Measurements from ENCODE around the gene GADL1.

The GADL1 gene

DNA sequence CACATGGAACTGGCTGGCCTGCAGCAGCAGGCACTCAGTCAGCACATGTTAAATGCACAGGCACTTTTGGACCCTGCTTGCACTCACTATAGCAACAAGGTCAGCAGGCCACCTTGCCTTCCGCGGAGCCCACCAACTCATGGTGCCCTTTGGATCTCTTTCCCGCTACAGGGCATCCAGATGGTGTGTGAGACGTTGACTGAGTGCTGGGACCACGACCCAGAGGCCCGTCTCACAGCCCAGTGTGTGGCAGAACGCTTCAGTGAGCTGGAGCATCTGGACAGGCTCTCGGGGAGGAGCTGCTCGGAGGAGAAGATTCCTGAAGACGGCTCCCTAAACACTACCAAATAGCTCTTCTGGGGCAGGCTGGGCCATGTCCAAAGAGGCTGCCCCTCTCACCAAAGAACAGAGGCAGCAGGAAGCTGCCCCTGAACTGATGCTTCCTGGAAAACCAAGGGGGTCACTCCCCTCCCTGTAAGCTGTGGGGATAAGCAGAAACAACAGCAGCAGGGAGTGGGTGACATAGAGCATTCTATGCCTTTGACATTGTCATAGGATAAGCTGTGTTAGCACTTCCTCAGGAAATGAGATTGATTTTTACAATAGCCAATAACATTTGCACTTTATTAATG, 203.1 kb downstream of the GADL1 start:
- no peak for DNase-seq

DNA sequence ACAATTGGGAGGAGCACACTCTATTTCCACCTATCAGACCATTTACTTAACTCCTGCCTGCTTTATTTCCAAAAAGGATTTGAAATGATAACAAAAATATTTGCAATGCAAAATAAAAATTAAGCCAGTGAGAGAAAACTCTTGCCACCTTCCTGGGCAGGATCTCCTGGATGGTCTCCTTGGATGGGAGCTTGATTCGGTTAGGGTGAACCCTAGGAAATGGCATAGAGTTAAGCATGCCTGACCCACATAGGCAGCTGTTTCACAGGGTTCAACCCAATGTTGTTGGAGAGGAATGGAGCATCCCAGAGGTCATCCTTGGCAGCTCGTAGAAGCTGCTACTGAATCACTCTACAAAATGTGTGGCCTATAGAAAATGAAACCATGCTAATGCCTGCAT, 204.3 kb downstream of the GADL1 start:
- DNase-seq = no peak

DNA sequence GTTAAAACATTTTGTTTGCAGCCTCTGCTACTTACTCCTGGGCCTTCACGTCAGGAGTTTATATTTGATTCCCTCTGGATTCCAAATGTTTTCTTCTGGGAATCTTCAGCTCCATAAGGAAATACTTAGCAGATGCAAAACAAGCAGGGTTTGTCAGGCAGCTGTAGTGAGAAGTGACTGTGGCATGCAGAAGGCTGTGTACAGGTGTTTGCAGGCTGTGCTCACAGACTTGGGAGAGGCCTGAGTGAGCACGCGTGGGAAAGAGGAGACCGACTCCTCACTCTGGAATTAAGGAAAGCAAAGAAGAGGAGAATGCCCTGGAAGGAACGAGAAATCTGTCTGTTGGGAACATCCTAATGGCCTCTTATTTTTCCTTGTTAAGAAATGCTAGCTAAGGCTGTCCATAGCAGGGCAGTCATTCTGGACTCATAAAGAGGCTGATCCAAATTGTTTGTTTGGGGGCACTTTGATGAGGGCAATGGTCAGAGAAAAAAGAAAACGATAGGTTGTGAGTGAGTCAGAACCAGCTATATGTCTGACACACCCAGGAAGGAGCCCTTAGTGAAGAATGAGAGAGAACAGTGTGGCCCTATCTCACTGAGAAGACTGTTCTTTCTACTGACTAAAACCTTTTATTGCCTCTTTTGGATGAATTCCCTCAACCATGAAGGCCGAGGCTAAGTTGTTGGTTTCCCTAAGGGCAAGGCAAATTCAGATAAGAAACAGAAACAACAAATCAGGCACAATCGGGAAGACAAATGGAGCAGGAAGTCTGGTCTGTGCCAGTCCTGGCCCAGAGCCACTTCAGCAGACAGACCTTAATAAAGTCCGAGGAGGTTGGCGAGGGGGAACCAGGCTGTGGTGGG, 205.5 kb downstream of the GADL1 start:
- DNase-seq = peak; percentile 62

DNA sequence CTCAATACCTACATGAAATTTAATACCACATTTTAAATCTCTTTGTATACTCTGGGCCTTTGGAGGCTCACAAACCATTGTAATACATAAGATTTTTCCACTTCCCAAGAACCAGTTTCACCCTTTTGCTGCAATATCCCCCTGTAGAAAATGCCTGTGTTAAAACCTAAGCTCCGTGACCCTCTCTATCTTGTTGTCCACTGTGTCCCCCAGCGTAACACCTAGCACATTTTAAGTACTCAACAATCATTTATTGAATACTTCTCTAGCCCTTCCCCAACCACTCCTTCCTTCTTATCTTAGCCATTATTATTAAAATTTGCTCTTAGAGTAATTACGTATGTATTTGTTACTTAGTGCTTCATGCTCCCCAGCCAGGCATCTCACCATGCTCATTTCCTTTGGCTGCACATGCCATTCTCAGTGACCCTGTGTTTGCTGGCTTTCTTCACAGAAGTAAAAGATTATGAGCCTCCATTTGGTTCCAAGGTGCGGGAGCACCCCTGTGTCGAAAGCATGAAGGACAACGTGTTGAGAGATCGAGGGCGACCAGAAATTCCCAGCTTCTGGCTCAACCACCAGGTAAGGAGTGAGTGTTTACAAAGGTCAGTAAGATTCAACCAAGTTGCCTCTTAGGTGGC, 206.4 kb downstream of the GADL1 start:
- DNase-seq = no peak

DNA sequence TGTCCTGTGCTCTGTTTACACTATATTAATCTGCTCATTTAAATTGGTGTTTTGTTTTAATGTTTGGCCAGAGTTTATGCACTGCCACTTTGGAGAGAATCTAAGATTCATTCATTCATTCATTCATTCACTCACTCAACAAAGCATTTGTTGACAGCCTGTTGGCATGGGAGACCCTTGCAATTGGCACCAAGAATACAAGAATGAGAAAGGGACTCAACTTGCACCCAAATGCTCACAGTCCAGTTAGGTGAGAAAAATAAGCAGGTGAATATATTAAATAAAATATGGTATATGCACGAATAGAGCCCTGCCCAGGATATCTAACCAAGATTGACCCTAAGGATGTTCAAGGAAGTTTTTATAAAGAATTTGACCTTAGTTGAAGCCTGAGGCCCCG, 207.7 kb downstream of the GADL1 start:
- no peak for DNase-seq

DNA sequence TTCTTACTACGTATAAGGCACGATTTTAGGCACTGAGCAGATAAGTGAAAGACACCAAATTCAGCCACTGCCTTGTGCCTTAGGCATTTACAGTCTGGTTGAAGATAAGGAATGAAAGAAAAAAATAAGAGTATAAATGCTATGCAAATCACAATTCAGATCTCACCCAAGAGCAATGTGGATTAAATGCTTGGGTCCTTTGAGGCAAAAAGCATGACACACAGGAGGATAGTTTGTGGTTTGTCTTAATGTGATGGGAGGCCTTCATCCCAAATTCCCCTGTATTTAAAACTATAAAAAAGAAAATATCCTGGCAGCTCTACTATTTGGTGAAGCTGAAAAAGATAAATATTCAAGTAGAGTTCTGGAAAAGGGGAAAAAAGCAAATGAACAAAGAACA, 208.3 kb downstream of the GADL1 start:
- DNase-seq = no peak

DNA sequence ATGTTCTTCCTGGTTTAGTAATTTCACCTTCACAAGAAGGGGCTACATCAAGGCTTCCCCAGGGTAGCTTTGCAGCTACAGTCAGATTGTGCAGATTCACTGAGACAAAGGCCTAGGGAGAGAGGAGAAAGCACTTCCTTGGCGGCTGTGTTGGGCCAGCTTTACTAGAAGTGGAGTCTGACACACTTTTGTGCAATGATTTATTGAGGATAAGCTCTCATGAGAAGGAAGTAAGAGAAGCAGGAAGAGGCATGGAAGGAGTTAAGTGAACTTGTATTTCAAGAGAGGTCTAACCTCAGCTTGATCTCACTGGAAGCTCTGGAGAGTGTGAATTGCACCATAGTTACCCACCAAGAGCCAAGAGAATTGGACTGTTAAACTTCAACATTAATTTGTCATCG, 209.2 kb downstream of the GADL1 start:
- DNase-seq = no peak

DNA sequence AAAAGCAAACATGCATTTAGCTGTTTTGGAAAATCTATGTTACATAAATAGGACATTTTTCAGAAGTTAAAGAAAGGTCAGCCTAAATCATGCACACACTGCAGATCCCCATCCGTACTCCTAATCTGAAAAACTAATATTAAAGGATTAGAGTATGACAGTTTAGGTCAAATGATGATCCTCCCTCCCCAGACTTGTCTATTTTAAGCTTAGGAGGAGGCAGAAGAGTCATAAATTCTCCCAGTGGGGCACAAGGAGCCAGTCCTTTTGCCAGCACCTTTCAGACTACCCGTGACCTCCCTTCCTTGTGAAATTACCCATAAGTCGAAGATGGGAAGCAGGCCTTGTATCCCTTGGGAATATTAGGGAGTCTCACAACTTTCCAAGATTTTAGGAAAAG, 210.1 kb downstream of the GADL1 start:
- no peak for DNase-seq

DNA sequence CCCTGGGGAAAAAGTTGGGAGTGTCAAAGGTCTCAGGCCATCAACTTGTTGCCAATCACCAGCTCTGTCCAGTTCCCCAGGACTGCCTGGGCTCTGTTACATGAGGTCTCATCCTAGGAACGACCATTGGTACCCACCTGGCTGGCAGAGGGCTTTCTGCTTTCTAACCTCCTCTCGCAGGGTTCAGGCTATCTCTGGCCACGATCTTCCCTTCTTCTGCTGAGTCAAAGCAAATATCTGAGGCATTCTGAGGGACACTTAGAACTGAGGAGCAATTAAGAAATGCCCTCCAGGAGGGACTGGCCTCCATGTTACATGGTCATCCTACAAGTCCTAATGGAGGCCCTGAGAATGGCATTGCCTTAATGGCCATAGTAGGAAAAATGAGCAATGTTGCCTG, 210.7 kb downstream of the GADL1 start:
- DNase-seq = no peak

DNA sequence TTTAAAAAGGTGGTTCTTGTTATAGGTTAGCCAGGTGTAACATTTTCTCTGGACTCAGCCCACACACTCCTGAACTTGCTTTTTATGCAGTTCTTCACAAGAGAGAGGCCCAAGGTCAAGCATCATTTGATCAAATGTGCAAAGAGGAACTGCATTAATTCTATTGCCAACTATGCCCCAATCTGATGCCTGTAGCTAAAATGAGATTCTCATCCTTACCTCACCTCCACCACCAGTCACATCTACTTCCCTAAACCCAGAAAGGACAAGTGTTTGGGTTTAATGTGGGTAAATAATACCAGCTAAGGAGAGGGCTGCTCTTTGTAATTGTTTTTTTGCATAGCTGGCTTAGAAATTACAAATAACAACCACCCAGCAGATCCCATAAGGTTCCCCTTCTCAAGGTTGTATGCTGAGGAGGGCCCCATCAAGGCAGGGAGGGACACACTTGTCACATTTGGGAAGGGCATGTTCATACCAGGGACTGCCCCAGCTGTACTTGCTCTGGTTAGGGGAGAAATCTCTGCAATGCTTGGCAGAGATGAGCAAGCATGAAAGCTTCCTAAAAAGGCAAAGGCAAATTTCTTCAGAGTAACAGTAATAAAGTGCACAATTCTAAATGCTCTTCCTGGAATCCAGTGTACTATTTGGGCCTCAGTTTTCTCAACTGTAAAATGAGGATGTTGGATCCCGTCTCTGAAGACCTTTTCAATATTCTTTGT, 211.9 kb downstream of the GADL1 start:
- no peak for DNase-seq

DNA sequence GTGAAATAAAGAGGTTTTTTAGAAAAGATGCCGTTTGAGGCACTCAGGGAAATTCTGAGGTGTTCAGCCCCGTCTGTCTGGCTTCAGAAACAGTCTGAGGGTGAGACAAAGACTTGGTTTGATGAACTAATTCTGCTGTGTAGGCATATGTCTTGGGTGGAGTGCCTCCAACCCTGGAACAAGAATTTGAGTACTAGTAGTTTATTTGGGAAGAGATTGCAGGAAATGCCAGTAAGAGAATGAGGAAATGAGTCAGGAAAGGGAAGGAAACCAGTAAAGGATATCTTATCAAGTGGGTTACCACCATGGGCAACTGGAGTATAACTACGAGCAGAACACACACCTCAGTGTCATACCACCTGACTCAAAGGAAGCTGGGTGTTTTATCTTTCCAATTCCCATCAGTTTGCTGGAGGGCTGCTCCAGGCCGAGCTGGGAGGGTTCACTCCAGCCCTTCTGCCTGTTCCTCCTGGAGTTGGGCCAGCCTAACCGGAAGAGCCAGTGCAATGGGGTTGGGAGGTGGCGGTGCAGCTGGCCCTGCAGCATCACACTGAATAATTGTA, 212.7 kb downstream of the GADL1 start:
- no peak for DNase-seq

DNA sequence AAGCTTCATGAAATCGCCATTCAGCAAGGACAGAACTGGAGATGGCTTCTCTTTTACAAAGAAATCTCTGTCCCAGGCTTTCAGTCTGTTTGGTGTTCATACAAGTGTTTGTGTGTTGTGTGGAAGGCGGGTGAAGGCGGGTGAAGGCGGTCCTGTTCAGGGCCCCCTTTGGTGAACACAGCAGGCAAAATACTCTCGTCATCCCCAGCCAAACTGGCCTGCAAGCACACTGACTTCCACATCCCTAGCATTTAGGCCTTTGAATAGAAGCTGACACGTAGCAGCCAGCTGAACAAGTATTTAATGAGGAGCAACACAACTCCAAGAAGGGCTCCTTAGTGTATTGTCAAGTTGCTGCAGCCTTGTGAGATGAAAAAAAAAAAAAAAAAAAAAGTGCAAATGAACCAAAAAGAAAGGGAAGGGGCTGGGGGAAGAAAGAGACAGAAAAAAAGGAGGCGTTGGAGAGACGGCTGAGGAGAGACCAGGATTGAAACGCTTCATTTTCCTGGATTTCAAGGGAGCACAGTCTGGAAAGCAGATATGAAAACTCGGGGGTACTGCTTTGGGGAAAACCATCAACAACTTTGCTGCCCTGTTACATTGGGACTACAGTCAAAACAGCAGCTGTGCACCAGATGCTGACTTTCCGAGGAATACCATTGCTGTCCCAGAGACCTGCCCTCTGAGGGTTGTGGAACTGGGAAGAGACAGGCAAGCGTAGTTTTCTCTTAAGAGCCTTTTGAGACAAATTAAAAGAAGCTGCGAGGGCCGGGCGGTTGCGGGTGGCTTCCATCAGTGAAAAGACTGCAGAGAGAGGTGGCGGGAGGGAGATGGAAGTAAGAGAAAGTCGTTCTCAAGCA, 213.4 kb downstream of the GADL1 start:
- no peak for DNase-seq

DNA sequence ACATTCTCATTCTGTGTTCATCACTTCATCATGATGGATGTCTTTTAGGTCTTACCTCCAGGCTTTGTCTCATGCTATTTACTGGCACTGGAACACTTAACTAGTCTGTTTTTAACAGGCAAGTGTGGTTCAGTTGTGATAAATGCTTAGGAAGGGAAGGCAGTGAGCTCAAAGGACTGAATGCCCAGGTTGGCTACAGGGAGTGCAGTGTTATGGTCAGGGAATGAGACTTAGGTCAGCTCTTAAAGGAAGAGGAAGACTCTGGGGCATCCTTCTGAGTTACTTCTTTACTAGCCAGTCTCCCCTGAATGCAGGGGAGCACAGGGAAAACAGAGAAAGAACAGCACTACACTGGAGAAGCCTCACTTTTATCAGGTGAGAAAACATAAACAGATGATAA, 215.4 kb downstream of the GADL1 start:
- no peak for DNase-seq

DNA sequence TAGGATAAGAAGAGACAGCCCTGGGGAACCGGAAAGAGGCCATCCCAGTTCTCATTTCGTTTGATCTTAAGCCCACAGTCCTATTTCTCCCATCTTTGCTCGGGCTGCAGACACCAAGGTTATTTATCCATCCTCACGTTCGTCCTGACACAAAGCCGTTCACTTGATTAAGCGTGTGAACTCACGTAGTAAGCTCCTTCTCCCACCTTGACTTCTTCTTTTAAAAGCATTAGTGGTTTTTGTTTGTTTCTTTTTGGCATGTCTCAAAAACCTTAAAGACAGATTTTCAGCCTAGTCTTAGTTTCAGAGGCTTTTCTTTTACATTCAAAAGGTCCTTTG, 217.1 kb downstream of the GADL1 start:
- DNase-seq = no peak

DNA sequence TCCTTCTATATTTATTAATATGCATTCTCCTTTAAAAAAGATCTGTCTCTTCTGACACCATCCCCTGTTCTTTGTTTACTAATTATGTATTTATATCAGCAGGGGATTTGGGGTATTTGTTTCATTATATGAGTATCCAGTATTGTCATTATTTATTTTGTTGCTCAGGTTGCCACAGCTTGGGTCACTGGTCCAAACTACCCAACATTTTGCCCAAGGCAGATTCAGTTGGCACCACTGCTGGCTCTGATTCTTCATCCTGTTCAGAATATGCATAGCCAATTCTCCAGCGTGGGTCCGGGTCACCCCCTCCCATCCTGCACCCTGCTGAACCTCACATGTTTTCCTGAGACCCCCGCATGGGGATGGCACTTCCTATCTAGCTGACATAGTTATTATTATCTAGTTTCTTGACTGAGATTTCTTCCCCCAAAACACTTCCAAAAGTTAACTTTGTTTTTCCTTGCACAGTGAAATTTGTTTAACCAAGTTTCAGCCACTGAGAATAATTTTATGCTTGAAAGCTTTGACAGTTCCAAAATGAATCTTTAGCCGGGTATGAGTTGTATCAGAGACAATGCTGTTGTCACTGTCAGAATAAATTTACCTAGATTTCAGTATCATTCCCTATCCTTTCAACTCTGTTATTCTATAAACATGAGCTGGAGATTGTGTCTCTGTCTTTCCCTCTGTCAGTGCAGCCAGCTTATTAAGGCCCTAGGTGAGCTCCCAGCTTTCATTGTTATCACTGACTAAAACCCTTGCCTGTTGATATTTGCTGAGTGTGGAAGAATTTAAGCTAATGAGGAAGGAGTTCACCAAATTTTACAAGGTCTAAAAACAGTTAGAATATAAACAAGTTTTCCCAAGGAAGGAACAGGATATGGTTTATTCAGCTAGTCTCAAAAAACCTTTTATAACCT, 217.8 kb downstream of the GADL1 start:
- DNase-seq = no peak
